Measurements from ENCODE around the gene BANK1. TPM values are rescaled to one million over a fixed set of nuclear protein-coding genes. Genes with fewer than 3 reads are reported as not detected.

BANK1 gene
- total RNA-seq, 8 experiments from 2014 or later = 0.14 to 0.81 (median 0.27) TPM; not detected in 3

GRCh38 chr4:102094481-102094880, 304.0 kb downstream of the BANK1 start:
- in situ Hi-C loops (cut with MboI; ENCODE audit: low pct_unique_long_range_greater_than_20kb in 2 of 9, low sequenced_read_pairs in 9 of 9, unreplicated experiment in 9 of 9) = no loop called here
- no peaks in the 10 kb centered on the region for H3K4me1 ChIP-seq (replicated peaks in 1 of 2)
- WGBS, 10 experiments = 14 to 80% (median 39%) methylated on average over 1 of the region's 1 CpG; no CpG with 5 or more reads in 4 of the 10 experiments
- no peak overlapping the region for H3K4me3 ChIP-seq
- no peak overlapping the region for H3K27ac ChIP-seq
- no peak for ATAC-seq (replicated peaks in 6 of 8)

GRCh38 chr4:102103368-102103767, 312.8 kb downstream of the BANK1 start:
- Histone ChIP-seq H3K4me3 (no peak overlapping the region), H3K4me1 (replicated peaks in 1 of 2) (no peaks in the 10 kb centered on the region), H3K27ac (no peak overlapping the region)
- no peak for ATAC-seq (replicated peaks in 6 of 8)
- in situ Hi-C loops (cut with MboI; ENCODE audit: low pct_unique_long_range_greater_than_20kb in 2 of 9, low sequenced_read_pairs in 9 of 9, unreplicated experiment in 9 of 9) = no loop called here
- WGBS, 10 experiments = 0 to 86% (median 65%) methylated on average over 1 to 3 of the region's 3 CpGs

- ATAC-seq (replicated peaks in 6 of 8) = no peak
- Histone ChIP-seq H3K4me3 (no peak overlapping the region), H3K27ac (no peak overlapping the region), H3K4me1 (replicated peaks in 1 of 2) (no peaks in the 10 kb centered on the region)
- in situ Hi-C loops (cut with MboI; ENCODE audit: low pct_unique_long_range_greater_than_20kb in 2 of 9, low sequenced_read_pairs in 9 of 9, unreplicated experiment in 9 of 9) = no loop called here
These were observed 313.7 kb downstream of the BANK1 start for GRCh38 chr4:102104278-102104677.

GRCh38 chr4:102105983-102106382, 315.5 kb downstream of the BANK1 start:
- no peaks in the 10 kb centered on the region for H3K4me1 ChIP-seq (replicated peaks in 1 of 2)
- no peak overlapping the region for H3K27ac ChIP-seq
- H3K4me3 ChIP-seq = no peak overlapping the region
- no peak for ATAC-seq (replicated peaks in 6 of 8)
- WGBS, 10 experiments = 17 to 75% (median 41%) methylated on average over 1 of the region's 1 CpG; no CpG with 5 or more reads in 2 of the 10 experiments
- in situ Hi-C loops (cut with MboI; ENCODE audit: low pct_unique_long_range_greater_than_20kb in 2 of 9, low sequenced_read_pairs in 9 of 9, unreplicated experiment in 9 of 9) = no loop called here

- 0 to 100% (median 72%) methylated on average over 1 to 3 of the region's 3 CpGs; no CpG with 5 or more reads in 2 of the 10 experiments for WGBS, 10 experiments
- H3K4me1 ChIP-seq (replicated peaks in 1 of 2) = no peaks in the 10 kb centered on the region
- no peak for ATAC-seq (replicated peaks in 6 of 8)
- H3K4me3 ChIP-seq = no peak overlapping the region
- in situ Hi-C loops (cut with MboI; ENCODE audit: low pct_unique_long_range_greater_than_20kb in 2 of 9, low sequenced_read_pairs in 9 of 9, unreplicated experiment in 9 of 9) = no loop called here
- H3K27ac ChIP-seq = no peak overlapping the region
These were observed 323.6 kb downstream of the BANK1 start for GRCh38 chr4:102114118-102114630.

- no peak overlapping the region for H3K27ac ChIP-seq
- no peak overlapping the region for H3K4me3 ChIP-seq
- no peaks in the 10 kb centered on the region for H3K4me1 ChIP-seq (replicated peaks in 1 of 2)
- 29 to 94% (median 86%) methylated on average over 3 of the region's 3 CpGs; no CpG with 5 or more reads in 1 of the 10 experiments for WGBS, 10 experiments
- in situ Hi-C loops (cut with MboI; ENCODE audit: low pct_unique_long_range_greater_than_20kb in 2 of 9, low sequenced_read_pairs in 9 of 9, unreplicated experiment in 9 of 9) = no loop called here
- ATAC-seq (replicated peaks in 6 of 8) = no peak
These were observed 325.6 kb downstream of the BANK1 start for GRCh38 chr4:102116121-102116520.

GRCh38 chr4:102120846-102121245, 330.3 kb downstream of the BANK1 start:
- Histone ChIP-seq H3K27ac (no peak overlapping the region), H3K4me1 (replicated peaks in 1 of 2) (no peaks in the 10 kb centered on the region), H3K4me3 (no peak overlapping the region)
- no peak for ATAC-seq (replicated peaks in 6 of 8)
- in situ Hi-C loops (cut with MboI; ENCODE audit: low pct_unique_long_range_greater_than_20kb in 2 of 9, low sequenced_read_pairs in 9 of 9, unreplicated experiment in 9 of 9) = no loop called here
